ENCODE measurements around the gene IL19. TPM values are rescaled to one million over a fixed set of nuclear protein-coding genes. Genes with fewer than 3 reads are reported as not detected.

IL19 gene
- total RNA-seq, 1 donor from 2014 or later: not detected

DNA sequence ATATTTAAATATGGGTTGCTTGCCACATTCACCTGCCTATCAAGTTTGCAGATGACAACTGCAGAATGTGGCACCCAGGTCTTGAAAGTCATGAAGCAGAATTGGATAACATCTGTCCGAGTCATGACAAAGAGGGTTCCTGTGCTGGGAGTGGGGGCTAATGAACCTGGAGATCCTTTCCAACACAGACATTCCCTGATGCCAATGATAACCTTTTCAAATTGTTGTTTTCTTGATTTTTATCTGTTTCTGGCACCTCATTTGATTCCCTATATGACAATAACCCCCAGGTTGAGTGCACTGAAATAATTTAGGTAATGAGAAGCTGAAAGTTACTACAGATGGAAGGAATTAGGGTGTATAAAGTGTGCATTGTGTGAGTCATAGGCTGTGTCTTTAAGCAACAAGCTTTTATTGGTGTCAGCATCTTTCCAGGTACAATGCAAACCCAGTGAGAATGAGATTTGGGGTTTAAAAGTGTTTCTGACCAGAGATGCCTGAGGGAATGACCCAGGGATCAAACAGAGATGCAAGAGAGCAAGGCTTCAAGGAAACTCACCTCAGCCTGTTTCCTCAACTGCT is 33.7 kb downstream of the IL19 start:
- no peaks in the 10 kb centered on the region for H3K4me1 ChIP-seq
- no peaks in the 10 kb centered on the region for H3K9me3 ChIP-seq
- H3K4me3 ChIP-seq: no peak overlapping the region
- TF ChIP-seq CTCF (IDR thresholded peaks at IDR 0.05): no peak
- no peak overlapping the region for H3K27ac ChIP-seq
- intact Hi-C loops (cut with DNase I): loop anchor here (10.0 kb wide), 1 partner anchor 169 kb away; the partner anchor contains the start of gene DYRK3
- H3K36me3 ChIP-seq: no peaks in the 10 kb centered on the region
- H3K27me3 ChIP-seq: no peaks in the 10 kb centered on the region
- no peak for DNase-seq (ENCODE audit: low spot score in 2 of 2)

DNA sequence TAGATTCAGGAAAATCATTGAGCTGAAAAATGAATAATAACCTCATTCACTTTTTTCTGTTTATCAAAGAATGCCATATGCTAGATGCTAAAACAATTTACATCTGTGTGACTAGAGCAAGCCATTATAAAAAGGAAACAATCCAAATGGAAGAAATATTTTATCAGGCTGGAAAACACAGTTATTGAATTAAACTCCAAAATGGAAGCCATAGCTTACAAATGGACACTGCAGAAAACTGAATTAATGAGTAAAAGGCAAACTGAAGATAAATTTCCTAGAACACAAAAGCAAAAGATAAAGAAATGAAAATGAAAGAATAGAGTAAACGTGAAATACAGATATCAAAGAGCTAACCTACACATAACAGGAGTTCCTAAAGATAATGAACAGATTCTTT is 34.8 kb downstream of the IL19 start:
- no peaks in the 10 kb centered on the region for H3K9me3 ChIP-seq
- TF ChIP-seq CTCF (IDR thresholded peaks at IDR 0.05): no peak
- no peaks in the 10 kb centered on the region for H3K36me3 ChIP-seq
- no peak overlapping the region for H3K4me3 ChIP-seq
- intact Hi-C loops (cut with DNase I): loop anchor here (5.0 to 10.0 kb wide), 2 partner anchors 148 to 171 kb away; partner anchors contain the start of gene DYRK3
- no peaks in the 10 kb centered on the region for H3K27me3 ChIP-seq
- no peak for DNase-seq (ENCODE audit: low spot score in 2 of 2)
- H3K4me1 ChIP-seq: no peaks in the 10 kb centered on the region
- H3K27ac ChIP-seq: no peak overlapping the region

DNA sequence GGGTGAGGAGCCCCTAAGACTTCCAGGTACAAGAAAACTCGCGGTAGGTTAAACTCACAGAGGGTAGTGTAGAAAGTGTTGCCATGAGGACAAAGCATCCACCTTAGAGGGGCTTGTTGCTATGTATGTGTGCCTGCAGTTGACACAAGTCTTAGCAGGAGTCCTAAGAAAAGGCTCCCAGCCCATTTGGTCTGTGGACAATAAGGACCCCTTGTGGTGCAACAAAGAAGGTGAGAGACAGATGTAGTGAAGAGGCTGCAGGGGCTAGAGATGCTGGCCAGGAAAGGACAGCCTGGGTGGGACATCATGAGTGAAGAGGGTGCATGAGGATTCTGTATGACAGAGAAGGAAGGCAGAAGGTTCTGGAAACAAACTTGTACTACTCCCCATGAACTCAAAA is 38.0 kb downstream of the IL19 start:
- no peak for DNase-seq (ENCODE audit: low spot score in 2 of 2)
- no peak overlapping the region for H3K4me3 ChIP-seq
- peak; percentile 13 to 46 (median 43) for TF ChIP-seq CTCF (IDR thresholded peaks at IDR 0.05)
- H3K9me3 ChIP-seq: no peaks in the 10 kb centered on the region
- H3K27me3 ChIP-seq: no peaks in the 10 kb centered on the region
- intact Hi-C loops (cut with DNase I): loop anchor here (5.0 to 10.0 kb wide), 2 partner anchors 151 to 174 kb away; partner anchors contain the start of gene DYRK3
- H3K27ac ChIP-seq: no peak overlapping the region
- H3K4me1 ChIP-seq: no peaks in the 10 kb centered on the region
- H3K36me3 ChIP-seq: no peaks in the 10 kb centered on the region

DNA sequence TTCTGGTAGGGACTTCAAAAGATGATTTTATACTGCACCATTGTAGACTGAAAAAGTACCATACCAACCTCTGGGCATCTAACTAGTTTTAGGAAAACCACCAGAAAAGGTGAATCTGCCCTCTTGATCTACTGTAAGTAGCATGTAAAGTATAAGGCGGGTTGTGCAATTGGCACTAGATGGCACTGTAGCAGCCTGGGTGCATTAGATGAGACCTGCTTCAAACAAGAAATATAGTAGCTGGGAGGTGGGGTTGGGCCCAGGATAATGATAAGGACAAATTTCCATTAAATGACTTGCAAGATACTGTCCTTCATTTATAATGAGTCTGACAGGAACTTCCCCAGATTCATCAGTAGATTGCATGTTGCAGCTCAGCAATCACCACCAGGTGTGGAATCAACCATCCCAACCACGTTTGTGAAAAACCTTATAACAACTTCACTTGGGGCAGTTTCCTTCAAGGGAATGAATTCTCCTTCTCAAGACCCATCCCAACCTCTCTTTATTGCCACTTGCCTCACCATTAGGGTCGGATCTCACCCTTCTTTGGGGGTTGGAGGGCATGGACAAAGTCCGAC is 39.0 kb downstream of the IL19 start:
- H3K9me3 ChIP-seq: no peaks in the 10 kb centered on the region
- H3K4me1 ChIP-seq: no peaks in the 10 kb centered on the region
- intact Hi-C loops (cut with DNase I): loop anchor here (5.0 to 10.0 kb wide), 2 partner anchors 152 to 175 kb away; partner anchors contain the start of gene DYRK3
- peak in 1 of 3 experiments; percentile 16 for TF ChIP-seq CTCF (IDR thresholded peaks at IDR 0.05)
- no peak for DNase-seq (ENCODE audit: low spot score in 2 of 2)
- no peaks in the 10 kb centered on the region for H3K27me3 ChIP-seq
- no peak overlapping the region for H3K27ac ChIP-seq
- no peaks in the 10 kb centered on the region for H3K36me3 ChIP-seq
- no peak overlapping the region for H3K4me3 ChIP-seq

DNA sequence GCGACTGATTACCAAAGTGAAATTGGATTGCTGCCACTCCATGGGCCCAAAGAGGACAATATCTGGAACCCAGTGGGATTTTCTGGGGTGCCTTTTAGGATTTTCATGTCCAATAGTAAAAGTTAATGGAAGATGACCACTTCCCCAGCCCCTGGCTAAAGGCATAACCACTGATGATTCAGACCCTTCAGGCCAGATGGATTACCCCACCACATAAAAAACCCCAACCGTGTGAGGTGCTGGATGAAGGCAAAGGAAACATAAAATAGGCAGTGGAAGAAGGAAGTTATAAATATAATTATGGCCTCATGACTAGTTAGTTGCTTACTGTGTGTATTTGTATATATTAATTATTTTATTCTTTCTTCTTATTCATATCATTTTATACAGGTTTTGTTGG is 41.9 kb downstream of the IL19 start:
- no peaks in the 10 kb centered on the region for H3K27me3 ChIP-seq
- H3K4me1 ChIP-seq: no peaks in the 10 kb centered on the region
- no peak for TF ChIP-seq CTCF (IDR thresholded peaks at IDR 0.05)
- no peak overlapping the region for H3K27ac ChIP-seq
- H3K9me3 ChIP-seq: no peaks in the 10 kb centered on the region
- intact Hi-C loops (cut with DNase I): no loop called here
- no peak for DNase-seq (ENCODE audit: low spot score in 2 of 2)
- H3K36me3 ChIP-seq: no peaks in the 10 kb centered on the region
- H3K4me3 ChIP-seq: no peak overlapping the region

Data from ascending aorta (tissue), 2 donors.